Stimulated activated CD4-positive, alpha-beta T cell treated with anti-CD3 and anti-CD28 coated beads, Interleukin-12 subunit alpha, Interleukin-12 subunit beta, amount 100 ng/mL, for 48 hours (primary cell): ENCODE data around the gene MYG1.

Source experiments
- DNase-seq, 3 donors: peaks; one replicate each; pipeline ENCODE4 v3.0.0-alpha.2; 2020; ENCODE audit warnings: low read depth in 2 of 3, low spot score in 1 of 3

Gene MYG1, protein sequence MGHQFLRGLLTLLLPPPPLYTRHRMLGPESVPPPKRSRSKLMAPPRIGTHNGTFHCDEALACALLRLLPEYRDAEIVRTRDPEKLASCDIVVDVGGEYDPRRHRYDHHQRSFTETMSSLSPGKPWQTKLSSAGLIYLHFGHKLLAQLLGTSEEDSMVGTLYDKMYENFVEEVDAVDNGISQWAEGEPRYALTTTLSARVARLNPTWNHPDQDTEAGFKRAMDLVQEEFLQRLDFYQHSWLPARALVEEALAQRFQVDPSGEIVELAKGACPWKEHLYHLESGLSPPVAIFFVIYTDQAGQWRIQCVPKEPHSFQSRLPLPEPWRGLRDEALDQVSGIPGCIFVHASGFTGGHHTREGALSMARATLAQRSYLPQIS

GRCh38 chr12:53299454-53300180 is at the start of gene MYG1:
Gene MYG1 (plus strand): TSS chr12:53299695. CDS start chr12:53299738, 43 bp downstream.
- DNase-seq: peak; percentile 76 to 84 (median 80)

- peak in 2 of 3 donors; percentile 51 to 65 for DNase-seq
These were observed 47.8 kb upstream of the MYG1 start for GRCh38 chr12:53251477-53252348.

DNA sequence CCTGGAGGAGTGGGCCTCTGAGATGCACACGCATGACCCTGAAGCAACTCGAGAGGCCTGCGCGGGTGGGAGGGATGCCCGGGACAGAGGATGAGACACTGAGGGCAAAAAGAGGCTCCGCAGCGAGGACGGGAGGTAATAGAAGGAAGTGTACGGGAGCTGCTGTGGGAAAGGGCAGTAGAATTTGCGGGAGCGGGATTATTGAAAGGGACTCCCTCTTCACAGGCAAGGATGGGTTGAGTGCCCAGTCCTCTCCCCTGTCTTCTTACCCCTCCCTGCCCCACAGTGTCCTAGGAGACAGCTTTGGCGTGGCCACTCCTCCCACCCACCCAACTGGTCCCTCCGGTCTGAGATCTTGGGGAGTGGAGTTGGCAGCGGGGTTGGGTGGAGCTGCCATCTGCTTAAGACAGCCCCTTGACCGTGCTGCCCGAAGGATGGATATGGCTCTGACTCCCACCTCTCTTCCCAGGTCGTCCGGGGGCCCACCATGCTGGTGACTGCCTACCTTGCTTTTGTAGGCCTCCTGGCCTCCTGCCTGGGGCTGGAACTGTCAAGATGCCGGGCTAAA is 47.1 kb upstream of the MYG1 start:
- no peak for DNase-seq

GRCh38 chr12:53253298-53253697 is 46.2 kb upstream of the MYG1 start:
- no peak for DNase-seq

- DNase-seq: no peak
These were observed 44.5 kb upstream of the MYG1 start for GRCh38 chr12:53254816-53255545.

GRCh38 chr12:53255996-53256395 is 43.5 kb upstream of the MYG1 start:
- no peak for DNase-seq

DNA sequence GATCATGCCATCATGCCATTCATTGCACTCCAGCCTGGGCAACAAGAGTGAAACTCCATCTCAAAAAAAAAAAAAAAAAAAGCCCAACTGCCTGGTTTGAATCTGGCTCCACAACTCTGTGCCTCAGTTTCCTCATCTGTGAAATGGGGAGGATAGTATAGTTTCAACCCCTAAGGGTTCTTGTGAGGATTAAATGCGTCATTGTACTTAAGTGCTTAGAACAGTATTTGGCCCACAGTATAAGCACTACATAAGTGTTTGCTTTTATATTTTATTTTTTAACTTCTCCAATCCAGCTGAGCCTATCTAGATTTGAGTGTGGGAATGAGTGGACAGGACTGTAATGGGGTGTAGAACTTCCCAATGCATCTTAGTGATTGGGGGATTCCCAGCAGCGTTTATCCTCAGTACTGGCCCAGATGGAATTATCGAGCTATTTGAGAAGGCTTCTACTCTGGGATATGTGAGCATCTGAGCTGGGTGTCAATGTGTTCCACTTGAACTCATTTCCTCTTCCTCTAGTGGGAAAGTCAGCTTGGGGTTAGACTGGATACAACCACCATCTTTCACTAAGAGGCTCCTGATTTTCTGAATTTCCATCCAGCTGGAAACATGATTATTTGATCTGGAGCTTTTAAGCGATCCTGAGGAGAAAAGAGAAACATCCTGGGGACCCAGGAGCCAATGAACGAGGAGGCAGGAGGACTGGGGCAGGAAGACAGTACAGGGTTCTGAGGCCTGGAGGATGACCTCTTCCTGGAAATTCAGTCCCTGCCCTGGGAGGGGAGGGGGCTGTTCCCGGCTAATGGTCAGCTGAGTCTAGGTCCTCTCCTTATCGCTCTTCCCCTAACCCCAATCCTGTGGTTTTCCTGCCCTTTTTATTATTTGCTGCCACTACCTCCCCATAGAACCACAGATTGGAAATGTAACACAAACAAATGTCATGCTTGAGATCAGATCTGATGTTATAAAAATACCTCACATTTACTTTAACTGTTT is 40.7 kb upstream of the MYG1 start:
- DNase-seq: no peak

DNA sequence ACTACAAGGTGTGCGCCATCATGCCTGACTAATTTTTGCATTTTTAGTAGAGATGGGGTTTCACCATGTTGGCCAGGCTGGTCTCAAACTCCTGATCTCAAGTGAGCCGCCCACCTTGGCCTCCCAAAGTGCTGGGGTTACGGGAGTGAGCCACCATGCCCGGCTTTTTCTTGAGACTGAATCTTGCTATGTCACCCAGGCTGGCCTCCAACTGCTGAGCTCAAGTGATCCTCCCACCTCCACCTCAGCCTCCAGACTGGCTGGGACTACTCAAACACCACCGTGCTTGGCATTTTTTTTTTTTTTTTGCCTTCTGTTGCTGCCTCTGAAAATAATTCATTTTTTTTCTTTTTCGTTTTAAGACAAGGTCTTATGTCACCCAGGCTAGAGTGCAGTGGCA is 39.6 kb upstream of the MYG1 start:
- no peak for DNase-seq

GRCh38 chr12:53265783-53266182 is 33.7 kb upstream of the MYG1 start:
- no peak for DNase-seq

DNA sequence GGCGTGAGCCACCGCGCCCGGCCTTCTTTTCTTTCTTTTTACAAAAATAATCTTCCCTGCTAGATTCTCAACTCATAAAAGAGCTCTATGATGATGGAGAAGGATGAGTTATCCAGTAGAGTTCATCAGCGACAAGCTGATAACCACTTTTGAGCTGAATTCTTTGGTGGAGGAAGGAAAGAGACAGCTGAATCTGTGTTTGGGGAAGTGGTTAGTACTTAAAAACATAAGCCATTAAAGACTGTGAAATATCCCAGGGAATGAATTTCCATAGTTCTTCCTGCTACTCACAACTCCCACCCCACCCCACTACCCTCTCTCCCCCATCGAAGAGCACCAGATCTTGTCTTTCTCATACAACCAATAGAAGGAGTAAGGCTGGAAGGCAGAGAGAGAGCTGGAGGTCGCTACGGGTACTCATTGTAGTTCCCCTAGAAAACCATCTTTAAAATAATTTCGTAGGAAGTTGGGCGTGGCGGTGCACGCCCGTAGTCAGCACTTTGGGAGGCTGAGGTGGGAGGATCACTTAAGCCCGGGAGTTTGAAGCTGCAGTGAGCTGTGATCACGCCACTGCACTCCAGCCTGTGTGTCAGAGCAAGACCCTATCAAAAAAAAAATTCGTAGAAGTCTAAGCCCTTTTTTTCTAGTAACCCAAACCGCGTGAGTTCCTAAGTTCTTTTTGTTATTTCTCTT is 32.0 kb upstream of the MYG1 start:
- DNase-seq: peak in 2 of 3 donors; percentile 25 to 33

- DNase-seq: peak; percentile 76 to 84 (median 81)
These were observed 31.4 kb upstream of the MYG1 start, which contains the start of gene ESPL1 for GRCh38 chr12:53267999-53268629. Gene ESPL1 (plus strand): TSS chr12:53268299. CDS start chr12:53268767, 468 bp downstream.

GRCh38 chr12:53268630-53269562 is 30.6 kb upstream of the MYG1 start:
- no peak for DNase-seq

GRCh38 chr12:53274445-53274844 is 25.1 kb upstream of the MYG1 start:
- no peak for DNase-seq

- no peak for DNase-seq
These were observed 23.0 kb upstream of the MYG1 start for GRCh38 chr12:53276511-53276910.

DNA sequence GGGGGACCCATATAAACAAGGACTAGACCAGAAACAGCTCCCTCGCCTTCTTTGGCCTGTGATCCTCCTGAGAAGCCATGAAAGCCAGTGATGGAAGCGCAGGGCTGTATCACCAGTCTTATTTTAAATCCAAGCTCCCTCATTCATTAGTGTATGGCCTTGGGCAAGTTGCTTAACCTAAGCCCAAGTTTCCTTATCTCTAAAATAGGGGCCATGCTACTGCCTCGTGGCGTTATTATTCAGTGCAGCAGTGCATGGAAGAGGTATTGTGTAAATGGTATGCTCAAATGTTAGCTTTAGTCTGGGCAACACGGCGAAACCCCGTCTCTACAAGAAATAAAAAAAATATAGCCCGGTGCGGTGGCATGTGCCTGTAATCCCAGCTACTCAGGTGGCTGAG is 21.5 kb upstream of the MYG1 start:
- DNase-seq: no peak

DNA sequence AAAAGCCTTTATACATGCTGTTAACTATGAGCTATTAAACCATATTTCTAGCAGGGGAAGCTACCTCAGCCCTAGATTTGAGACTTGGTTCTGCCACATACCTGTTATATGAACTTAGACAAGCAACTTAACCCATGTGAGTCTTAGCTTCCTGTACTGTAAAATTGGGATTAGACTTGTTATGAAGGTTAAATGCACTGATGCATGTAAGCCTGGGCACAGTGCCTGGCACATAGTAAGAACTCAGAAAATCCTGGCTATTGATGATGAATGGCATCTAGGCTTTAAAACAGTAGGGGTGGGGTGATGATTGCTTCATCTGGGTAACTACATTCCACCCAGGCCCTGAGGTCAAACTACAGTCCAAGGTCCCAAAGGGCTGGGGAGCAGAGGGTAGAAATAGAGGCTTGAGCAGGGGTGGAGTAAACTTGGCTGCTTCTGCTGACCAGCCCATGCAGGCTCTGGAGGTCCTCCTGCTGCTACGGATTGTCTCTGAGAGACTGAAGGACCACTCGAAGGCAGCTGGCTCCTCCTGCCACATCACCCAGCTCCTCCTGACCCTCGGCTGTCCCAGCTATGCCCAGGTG is 20.1 kb upstream of the MYG1 start:
- no peak for DNase-seq
